CD14-positive monocyte (primary cell): ENCODE measurements around the gene HSF2BP. TPM values are rescaled to one million over a fixed set of nuclear protein-coding genes. Genes with fewer than 3 reads are reported as not detected.

ENCODE experiments used
- DNase-seq, 3 donors: peaks; one replicate each; pipeline ENCODE4 v3.0.0-alpha.2; 2011 to 2022
- H2AFZ ChIP-seq: 2 replicates; pipeline ENCODE4 v1.6.0; 2012; ENCODE audit warnings: mild to moderate bottlenecking, low read depth, low read length, inconsistent platforms; ENCODE audit not compliant: insufficient read depth, poor library complexity, severe bottlenecking
- H3K27ac ChIP-seq, 2 donors: 1 replicate in 1 of 2; 2 replicates in 1 of 2; pipeline ENCODE4 v1.5.1; 2012 to 2013; ENCODE audit warnings: low read length in 2 of 2, control low read depth in 1 of 2, inconsistent platforms in 1 of 2, low read depth in 1 of 2, mild to moderate bottlenecking in 1 of 2
- H3K27me3 ChIP-seq, 2 donors: one replicate each; pipeline versions ENCODE4 v1.6.0 to v1.6.1; 2011 to 2013; ENCODE audit warnings: low read length in 2 of 2; ENCODE audit not compliant: control insufficient read depth in 2 of 2, insufficient read depth in 2 of 2
- H3K36me3 ChIP-seq, 2 donors: replicated peaks in 1 of 2; 1 replicate in 1 of 2; 2 replicates in 1 of 2; pipeline versions ENCODE4 v1.5.1 to v1.6.1; 2012 to 2013; ENCODE audit warnings: low read length in 2 of 2, control low read depth in 1 of 2, inconsistent platforms in 1 of 2, mild to moderate bottlenecking in 1 of 2; ENCODE audit not compliant: insufficient read depth in 2 of 2, control insufficient read depth in 1 of 2
- H3K4me1 ChIP-seq, 2 donors: 1 replicate in 1 of 2; 2 replicates in 1 of 2; pipeline versions ENCODE4 v1.5.1 to v1.6.1; 2012 to 2013; ENCODE audit warnings: low read length in 2 of 2, control low read depth in 1 of 2, inconsistent platforms in 1 of 2, mild to moderate bottlenecking in 1 of 2, moderate library complexity in 1 of 2; ENCODE audit not compliant: insufficient read depth in 2 of 2, control insufficient read depth in 1 of 2
- H3K4me2 ChIP-seq: replicated peaks from 2 replicates; pipeline ENCODE3; 2012; ENCODE audit warnings: low read length, moderate library complexity, mild to moderate bottlenecking; ENCODE audit not compliant: poor library complexity, severe bottlenecking; ENCODE audit errors: extremely low read depth
- H3K4me3 ChIP-seq, 3 experiments: fragments of 200-600 bp in 1 of 3; sonication (generic) in 1 of 3; replicated peaks in 1 of 3; 1 replicate in 2 of 3; 2 replicates in 1 of 3; pipeline ENCODE4 v1.5.1; 2011 to 2013; ENCODE audit warnings: low read length in 3 of 3, mild to moderate bottlenecking in 3 of 3, control low read depth in 2 of 3, low read depth in 2 of 3, inconsistent platforms in 1 of 3, moderate library complexity in 1 of 3
- H3K79me2 ChIP-seq: 2 replicates; pipeline ENCODE4 v1.6.0; 2012; ENCODE audit warnings: mild to moderate bottlenecking, control low read depth, inconsistent platforms, low read length, moderate library complexity; ENCODE audit not compliant: insufficient read depth
- H3K9ac ChIP-seq: 2 replicates; pipeline ENCODE4 v1.6.0; 2017; ENCODE audit warnings: low read length, mild to moderate bottlenecking; ENCODE audit not compliant: insufficient read depth, poor library complexity, severe bottlenecking
- H3K9me3 ChIP-seq, 2 donors: replicated peaks in 1 of 2; 1 replicate in 1 of 2; 2 replicates in 1 of 2; pipeline versions ENCODE4 v1.5.1 to v1.6.1; 2012 to 2013; ENCODE audit warnings: low read length in 2 of 2, control low read depth in 1 of 2; ENCODE audit not compliant: control insufficient read depth in 1 of 2, insufficient read depth in 1 of 2
- H4K20me1 ChIP-seq: 2 replicates; pipeline ENCODE4 v1.6.0; 2012; ENCODE audit warnings: mild to moderate bottlenecking, low read length, control low read depth, moderate library complexity; ENCODE audit not compliant: insufficient read depth
- H3K27ac Mint-ChIP-seq, 7 donors: one replicate each; pipeline ENCODE4 v1.8.0; 2020; ENCODE audit warnings: mild to moderate bottlenecking in 7 of 7, mixed read lengths in 7 of 7, moderate library complexity in 6 of 7, inconsistent platforms in 2 of 7
- H3K27me3 Mint-ChIP-seq, 3 donors: one replicate each; pipeline ENCODE4 v1.8.0; 2021 to 2022; ENCODE audit warnings: low read depth in 3 of 3, mild to moderate bottlenecking in 3 of 3, mixed read lengths in 3 of 3, moderate library complexity in 3 of 3, inconsistent platforms in 1 of 3
- H3K36me3 Mint-ChIP-seq, 2 donors: one replicate each; pipeline ENCODE4 v1.8.0; 2020; ENCODE audit warnings: mixed read lengths in 2 of 2, inconsistent platforms in 1 of 2, mild to moderate bottlenecking in 1 of 2
- H3K4me1 Mint-ChIP-seq: one replicate; pipeline ENCODE4 v1.8.0; 2020; ENCODE audit warnings: mild to moderate bottlenecking, mixed read lengths
- H3K4me3 Mint-ChIP-seq, 2 donors: one replicate each; pipeline ENCODE4 v1.8.0; 2020; ENCODE audit warnings: mild to moderate bottlenecking in 2 of 2, mixed read lengths in 2 of 2, moderate library complexity in 1 of 2
- H3K9me3 Mint-ChIP-seq, 7 donors: one replicate each; pipeline ENCODE4 v1.8.0; 2020 to 2022; ENCODE audit warnings: mixed read lengths in 7 of 7, mild to moderate bottlenecking in 6 of 7, moderate library complexity in 6 of 7, inconsistent platforms in 2 of 7
- WGBS: methylation state at CpG from one replicate; pipeline ENCODE4 v1.1.5; 2013; ENCODE audit warnings: missing lambda C conversion rate; ENCODE audit not compliant: insufficient coverage; 5-methylcytosine and 5-hydroxymethylcytosine counted together
- intact Hi-C, 2 donors: fragments of 100-400 bp; cut with micrococcal nuclease; formaldehyde crosslinking; loops; one replicate each; pipeline versions ENCODE4 v1.15.0 to v1.15.1; 2023
- polyA plus RNA-seq, 3 donors: library from polyadenylated mRNA; depleted of rRNA in 1 of 3; unstranded in 2 of 3; stranded (reverse) in 1 of 3; fragments of 300-500 nt in 2 of 3; fragments of >200 nt in 1 of 3; fragmentation: Illumina TruSeq in 2 of 3; gene quantifications; 1 replicate in 2 of 3; 2 replicates in 1 of 3; pipeline ENCODE4 v1.2.3, GENCODE V29; 2012 to 2021
- TF ChIP-seq, protein P1 (sequence below): fragments of 200-600 bp; IDR thresholded peaks from one replicate; pipeline ENCODE4 v1.8.0; 2022; ENCODE audit warnings: antibody characterized with exemption, mild to moderate bottlenecking

HSF2BP gene
- polyA plus RNA-seq, 3 donors = 0.20 TPM; not detected in 2

GRCh38 chr21:43694437-43695079 lies 35.3 kb upstream of the HSF2BP start:
- Histone ChIP-seq H3K36me3 (peaks cover 49 to 68% of the 10 kb centered on the region in 2 donors), H3K27me3 (no peaks in the 10 kb centered on the region), H3K4me1 (no peaks in the 10 kb centered on the region), H3K9ac (no peak overlapping the region), H4K20me1 (no peaks in the 10 kb centered on the region), H3K79me2 (no peaks in the 10 kb centered on the region), H3K27ac (no peak overlapping the region), H2AFZ (no peak overlapping the region), H3K9me3 (no peaks in the 10 kb centered on the region), H3K4me3 (no peak overlapping the region), H3K4me2 (no peak overlapping the region)
- Mint-ChIP-seq H3K27ac (no peak overlapping the region), H3K36me3 (peaks cover 56 to 67% of the 10 kb centered on the region in 2 donors), H3K27me3 (peaks cover 0 to 4% (median 0%) of the 10 kb centered on the region in 3 donors), H3K4me3 (no peak overlapping the region), H3K9me3 (peaks cover 0 to 2% (median 0%) of the 10 kb centered on the region in 7 donors), H3K4me1 (peaks cover 4% of the 10 kb centered on the region)
- WGBS = 97% methylated on average over 23 of the region's 27 CpGs
- DNase-seq = no peak
- TF ChIP-seq, protein P1, sequence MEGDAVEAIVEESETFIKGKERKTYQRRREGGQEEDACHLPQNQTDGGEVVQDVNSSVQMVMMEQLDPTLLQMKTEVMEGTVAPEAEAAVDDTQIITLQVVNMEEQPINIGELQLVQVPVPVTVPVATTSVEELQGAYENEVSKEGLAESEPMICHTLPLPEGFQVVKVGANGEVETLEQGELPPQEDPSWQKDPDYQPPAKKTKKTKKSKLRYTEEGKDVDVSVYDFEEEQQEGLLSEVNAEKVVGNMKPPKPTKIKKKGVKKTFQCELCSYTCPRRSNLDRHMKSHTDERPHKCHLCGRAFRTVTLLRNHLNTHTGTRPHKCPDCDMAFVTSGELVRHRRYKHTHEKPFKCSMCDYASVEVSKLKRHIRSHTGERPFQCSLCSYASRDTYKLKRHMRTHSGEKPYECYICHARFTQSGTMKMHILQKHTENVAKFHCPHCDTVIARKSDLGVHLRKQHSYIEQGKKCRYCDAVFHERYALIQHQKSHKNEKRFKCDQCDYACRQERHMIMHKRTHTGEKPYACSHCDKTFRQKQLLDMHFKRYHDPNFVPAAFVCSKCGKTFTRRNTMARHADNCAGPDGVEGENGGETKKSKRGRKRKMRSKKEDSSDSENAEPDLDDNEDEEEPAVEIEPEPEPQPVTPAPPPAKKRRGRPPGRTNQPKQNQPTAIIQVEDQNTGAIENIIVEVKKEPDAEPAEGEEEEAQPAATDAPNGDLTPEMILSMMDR = no peak
- intact Hi-C loops = no loop called here

DNA sequence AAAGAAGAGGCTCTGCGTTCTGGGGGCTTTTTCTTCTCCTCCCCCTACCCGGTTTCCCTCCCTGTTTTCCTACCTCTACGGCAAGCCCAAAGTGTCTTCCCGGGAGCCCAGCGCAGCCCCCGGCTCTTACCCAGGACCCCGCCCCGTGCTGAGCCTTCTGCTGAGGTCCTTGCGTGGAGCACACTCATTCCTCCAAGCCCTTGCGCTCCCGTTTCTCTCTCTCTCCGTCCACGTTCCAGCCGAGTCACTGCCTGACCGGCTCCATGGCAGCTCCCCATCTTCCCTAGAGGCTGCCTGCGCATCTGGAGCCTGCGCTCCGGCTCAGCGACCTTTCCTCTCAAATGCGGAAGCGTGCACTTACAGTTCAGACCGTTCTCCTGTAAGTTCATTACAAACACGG lies 34.7 kb upstream of the HSF2BP start:
- Mint-ChIP-seq H3K4me3 (no peak overlapping the region), H3K9me3 (peaks cover 0 to 2% (median 0%) of the 10 kb centered on the region in 7 donors), H3K27me3 (peaks cover 0 to 4% (median 0%) of the 10 kb centered on the region in 3 donors), H3K36me3 (peaks cover 58 to 73% of the 10 kb centered on the region in 2 donors), H3K27ac (no peak overlapping the region), H3K4me1 (peaks cover 4% of the 10 kb centered on the region)
- H3K4me1 ChIP-seq = peaks cover 0 to 1% of the 10 kb centered on the region in 2 donors
- WGBS = 98% methylated on average over 22 of the region's 23 CpGs
- peaks cover 52 to 74% of the 10 kb centered on the region in 2 donors for H3K36me3 ChIP-seq
- H3K79me2 ChIP-seq = no peaks in the 10 kb centered on the region
- H2AFZ ChIP-seq = no peak overlapping the region
- no peaks in the 10 kb centered on the region for H4K20me1 ChIP-seq
- H3K27ac ChIP-seq = no peak overlapping the region
- H3K9ac ChIP-seq = no peak overlapping the region
- H3K4me3 ChIP-seq = no peak overlapping the region
- no peak for DNase-seq
- intact Hi-C loops = no loop called here
- no peak overlapping the region for H3K4me2 ChIP-seq
- H3K27me3 ChIP-seq = no peaks in the 10 kb centered on the region
- TF ChIP-seq, protein P1 = no peak
- H3K9me3 ChIP-seq = no peaks in the 10 kb centered on the region
